GM21367 (cell line): ENCODE data around the gene FAM171A1.

Source experiments
- ATAC-seq: cut with Tn5 transposase; IDR thresholded peaks from one replicate; pipeline ENCODE4 v1.9.1; 2021; ENCODE audit not compliant: unreplicated experiment

The FAM171A1 gene

DNA sequence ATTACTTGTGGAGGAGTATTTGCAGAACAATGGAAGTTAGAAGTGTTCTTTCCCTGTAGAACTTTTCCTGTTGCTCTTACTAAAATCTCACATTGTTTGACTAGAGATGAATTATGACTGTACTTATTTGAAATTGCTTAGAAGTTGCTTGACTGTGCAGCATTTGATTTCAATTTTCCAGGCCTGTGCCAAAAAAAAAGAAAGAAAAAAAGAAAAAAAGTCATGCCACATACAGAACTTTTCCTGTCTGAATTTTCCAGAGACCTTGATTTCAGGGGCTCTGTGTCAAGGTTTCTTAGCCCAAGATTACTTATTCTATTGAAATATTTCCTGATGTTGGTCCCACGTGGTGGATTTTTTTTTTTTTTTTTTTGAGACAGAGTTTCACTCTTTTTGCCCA, 3.5 kb upstream of the FAM171A1 start:
- ATAC-seq = no peak

DNA sequence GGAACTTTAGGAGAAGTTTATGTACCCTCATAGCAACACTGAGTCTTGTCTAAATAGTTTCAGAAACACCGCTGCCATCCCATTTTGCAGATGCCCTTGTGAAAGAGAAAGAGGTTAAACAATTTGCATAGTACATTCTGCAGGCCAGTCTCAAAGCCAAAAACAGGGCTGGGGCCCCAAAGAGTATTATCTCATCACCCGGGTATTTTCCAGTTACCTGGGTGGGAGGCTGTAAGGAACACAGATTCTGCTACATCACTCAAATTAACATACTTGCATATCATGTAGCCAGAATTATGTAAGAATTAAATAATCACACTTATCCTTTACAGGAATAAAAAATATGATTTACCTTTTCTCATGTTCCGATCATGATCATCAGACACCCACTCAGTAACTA, 3.1 kb upstream of the FAM171A1 start:
- ATAC-seq = no peak

DNA sequence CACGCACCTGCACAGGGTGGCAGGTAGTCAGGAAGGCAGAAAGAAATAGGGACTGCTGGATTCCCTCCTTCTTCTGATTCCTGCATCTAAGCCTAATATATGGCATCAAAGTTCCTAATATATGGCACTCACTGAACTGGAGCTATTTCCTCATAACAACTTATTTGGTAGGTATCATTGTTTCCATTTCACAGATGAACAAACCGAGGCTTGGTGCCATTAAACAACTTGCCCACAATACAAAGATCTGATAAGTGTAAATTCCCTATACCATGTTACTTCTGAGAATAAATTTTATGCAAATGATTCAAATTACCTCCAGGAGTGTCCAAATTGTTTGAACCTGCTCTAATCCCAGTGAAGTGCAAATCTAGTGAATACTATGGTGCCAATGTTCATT, 2.1 kb upstream of the FAM171A1 start:
- no peak for ATAC-seq

DNA sequence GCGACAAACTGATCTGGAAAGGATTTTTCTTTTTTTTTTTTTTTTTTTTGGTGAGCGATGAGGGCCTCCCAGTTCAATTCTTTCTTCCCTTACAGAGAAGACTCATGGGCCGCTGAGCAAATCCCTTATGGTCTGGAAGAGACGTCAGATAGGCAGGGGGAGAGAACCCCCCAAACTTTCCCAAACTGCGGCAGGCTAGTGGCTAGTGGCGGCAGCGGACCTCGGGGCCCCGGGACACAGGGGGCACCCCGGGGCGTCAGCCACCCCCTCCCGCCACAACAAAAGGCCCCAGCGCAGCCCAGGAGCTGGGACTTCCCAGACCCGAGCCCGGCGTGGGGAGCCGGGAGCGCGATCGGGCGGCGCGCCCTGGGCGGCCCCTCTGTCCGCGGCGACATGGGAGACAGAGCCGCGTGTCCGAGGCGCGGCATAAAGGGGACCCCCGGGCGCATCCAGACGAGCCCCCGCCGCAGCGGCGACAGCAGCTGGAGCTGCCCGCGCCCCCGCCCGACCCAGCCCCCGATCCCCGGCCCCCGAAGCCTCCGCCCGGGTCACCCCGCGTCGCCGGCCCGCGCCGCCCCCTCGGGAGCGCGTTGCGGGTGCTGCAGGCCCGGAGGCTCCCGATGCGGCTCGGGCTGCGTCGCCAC, 755 bp downstream of the FAM171A1 start:
- ATAC-seq = no peak

DNA sequence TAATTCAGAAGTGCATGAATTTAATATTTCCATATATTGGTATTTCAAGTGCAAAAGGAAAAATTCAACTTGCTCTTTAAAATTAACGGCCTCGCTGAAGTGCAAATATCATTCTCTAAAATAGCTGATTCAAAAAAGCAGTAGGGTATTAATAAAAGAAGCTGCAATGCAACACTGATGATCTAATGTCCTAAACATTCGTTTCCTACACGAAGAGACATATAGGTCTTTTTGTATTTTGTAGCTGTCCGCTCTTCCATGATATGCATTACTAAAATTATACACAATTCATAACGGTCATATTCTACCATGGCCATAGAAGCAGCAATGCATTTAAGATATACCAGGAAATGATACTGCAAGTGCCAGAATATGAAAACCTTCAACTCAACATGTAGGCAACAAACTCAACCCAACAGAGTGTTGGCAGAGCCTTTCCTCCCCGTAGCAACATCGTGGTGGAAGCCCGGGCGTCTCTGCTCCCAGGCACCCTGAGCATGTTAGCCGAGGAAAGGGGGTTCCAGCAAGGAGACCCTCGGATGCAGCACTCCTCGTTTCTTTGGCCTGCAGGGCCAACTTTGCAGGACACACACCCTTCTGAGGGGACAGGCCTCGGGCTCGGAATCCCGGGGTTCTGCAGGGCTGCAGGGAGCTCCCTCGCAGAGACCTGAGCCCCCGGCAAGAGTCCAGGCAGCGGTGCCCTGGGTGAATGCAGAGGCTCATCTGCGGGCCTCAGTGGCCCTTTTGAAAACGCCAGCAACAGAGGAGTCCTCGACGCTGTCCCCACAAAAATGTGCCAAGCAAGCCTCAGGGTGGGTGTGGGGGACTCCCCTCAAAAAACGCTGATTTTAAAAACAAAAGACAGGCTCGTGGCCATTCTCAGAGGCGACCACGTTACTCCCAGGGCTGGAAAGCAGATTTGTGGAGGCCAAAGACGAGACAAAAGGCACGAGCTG, 1.6 kb downstream of the FAM171A1 start:
- ATAC-seq = no peak

DNA sequence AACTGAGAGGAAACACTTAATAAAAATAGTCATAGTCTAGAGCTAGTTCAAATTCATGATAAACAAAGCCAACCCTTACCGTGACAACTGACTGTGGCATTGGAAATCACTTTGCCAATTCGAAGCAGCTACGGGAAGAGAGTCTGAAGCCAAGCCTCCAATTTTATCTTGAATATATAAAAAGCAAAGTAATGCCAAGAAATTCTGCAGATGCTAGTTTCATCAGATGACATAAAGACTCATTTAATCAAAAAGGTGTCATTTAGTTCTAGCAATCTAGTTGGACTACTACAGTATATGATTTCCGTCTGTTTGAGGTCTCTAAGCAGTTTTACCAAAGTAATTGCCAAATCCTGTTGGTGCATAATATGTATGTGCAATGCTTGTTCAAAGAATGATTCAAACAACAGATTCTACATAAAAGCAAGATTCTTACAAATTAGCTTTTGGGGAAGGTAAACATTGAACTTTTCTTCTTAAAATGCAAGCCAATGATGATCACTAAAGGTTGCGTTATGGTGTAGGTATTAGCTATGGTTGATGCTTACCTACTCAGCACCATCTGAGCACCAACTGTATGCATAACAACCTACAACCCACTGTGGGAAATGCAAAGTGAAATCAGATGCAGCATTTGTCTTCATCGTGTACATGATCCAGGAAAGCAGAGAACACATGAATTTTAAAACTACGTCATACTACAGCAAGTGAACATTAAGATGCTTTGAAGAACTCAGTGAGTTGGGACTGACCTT, 2.8 kb downstream of the FAM171A1 start:
- ATAC-seq = no peak

DNA sequence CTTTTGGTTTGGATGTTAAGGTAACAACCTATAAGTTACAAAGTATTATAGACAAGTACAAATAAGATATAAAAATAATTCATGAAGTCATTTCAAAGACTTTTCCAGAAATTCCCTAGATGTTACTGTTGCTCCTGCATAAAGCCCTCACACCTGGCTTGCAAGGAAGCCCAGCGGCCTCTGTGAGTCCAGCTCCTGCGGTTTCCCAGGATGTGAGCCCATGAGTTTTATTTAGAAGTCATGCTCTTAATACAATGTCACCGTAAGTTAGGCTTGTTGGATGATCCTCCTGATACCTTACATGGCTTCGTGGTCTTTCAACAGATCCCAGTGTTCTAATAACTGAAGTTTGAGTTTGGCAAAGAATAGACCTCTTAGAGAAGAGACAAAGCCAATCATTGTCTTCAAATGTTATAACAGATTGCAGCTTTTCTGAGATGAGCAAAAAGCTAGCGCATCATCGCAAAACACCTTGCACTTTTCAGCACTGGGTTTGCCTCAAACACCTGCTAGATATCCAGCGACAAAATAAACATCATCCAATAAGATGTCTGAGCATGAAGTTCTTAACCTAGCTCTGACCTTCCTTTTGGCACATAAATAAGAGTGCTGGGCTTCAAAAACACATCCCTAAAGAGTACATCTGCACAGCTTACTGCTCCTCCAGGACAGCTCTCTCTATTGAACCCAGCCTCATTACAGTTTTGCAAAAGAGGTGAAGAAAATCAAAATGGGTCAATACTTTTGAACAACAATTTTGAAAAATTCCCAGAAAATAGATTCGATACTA, 3.6 kb downstream of the FAM171A1 start:
- no peak for ATAC-seq

DNA sequence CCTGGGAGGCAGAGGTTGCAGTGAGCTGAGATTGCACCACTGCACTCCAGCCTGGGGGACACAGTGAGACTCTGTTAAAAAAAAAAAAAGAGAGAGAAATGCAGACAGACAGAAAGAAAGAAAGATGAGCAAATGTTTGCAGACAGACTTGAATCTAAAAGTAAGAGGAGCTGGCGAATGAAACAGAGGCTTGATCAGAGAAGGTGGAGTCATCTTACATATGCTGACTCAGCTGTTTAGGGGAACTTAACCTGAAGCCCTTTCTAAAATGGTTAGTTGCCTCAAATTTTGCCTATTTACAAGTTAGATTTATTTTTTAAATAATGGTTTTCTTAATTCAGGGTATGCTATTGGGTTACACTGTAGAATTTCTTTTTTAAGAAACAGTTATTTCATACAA, 5.4 kb downstream of the FAM171A1 start:
- ATAC-seq = no peak

DNA sequence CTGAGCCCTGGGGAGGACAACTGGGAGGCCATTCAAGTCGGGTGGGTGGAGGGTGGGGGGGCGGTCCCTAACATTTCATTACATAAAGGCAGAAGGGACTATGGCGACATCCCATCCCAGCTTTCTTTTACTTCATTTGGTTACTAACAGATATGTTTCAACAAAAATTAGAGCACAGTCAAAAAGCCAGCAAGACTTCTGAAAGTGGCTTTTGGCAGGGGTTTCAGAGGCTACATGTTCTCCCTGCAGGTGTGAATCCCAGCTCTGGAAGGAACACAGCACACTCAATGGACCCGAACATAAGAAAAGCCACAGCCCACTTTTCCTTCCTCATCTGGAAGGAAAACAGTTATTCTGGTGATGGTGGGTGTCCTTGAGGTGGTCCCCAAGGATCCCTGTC, 7.1 kb downstream of the FAM171A1 start:
- no peak for ATAC-seq

DNA sequence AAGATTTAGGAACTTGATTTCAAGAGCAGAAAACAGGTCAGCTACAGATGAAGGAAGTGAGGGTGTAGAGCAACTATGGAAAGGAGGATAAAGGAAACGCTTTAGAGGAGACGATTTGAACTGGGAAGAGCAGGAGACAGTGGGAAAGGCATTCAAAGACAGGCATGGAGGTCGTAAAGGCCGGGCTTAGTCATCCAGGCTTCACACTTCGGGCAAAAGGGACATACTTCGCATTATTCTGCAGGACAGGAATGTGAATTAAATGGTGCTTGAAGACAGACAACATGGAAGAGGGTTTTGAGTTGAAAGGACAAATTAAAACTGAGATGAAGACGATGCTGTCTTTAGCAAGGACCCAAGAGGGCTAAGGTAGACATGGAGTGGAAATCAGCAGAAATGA, 8.1 kb downstream of the FAM171A1 start:
- no peak for ATAC-seq

DNA sequence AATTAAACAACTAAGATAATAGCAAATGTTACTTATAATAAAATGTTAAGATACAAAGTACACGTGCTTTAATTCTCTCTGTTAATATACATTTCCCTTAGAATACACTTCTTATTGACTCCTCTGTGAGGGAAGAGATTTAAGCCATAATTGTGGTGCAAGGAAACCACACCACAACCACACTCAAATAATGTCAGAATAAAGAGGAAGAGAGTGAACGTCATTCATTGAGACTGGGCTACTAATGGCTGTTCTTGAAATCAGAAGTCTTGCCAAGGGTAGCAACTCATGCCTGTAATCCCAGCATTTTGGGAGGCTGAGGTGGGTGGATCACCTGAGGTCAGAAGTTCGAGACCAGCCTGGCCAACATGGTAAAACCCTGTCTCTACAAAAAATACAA, 10.0 kb downstream of the FAM171A1 start:
- ATAC-seq = no peak

DNA sequence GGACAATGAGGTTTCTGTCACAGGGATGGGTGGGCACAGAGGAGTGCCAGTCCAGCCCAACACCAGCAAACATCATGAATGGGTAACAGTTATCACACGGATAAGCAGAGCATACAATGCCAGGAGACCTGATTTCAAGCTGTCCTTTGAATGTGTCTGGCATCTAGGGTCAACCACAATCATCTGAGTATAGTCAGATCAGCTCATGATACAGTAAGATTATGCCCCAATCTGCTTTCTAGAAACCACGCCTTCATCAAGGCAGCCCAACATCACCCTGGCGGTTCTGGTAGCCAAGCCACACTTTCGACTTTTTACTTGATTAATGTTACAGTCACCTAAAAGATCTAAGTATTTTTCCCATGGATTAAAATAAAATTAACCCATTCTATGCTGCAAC, 10.5 kb downstream of the FAM171A1 start:
- no peak for ATAC-seq

DNA sequence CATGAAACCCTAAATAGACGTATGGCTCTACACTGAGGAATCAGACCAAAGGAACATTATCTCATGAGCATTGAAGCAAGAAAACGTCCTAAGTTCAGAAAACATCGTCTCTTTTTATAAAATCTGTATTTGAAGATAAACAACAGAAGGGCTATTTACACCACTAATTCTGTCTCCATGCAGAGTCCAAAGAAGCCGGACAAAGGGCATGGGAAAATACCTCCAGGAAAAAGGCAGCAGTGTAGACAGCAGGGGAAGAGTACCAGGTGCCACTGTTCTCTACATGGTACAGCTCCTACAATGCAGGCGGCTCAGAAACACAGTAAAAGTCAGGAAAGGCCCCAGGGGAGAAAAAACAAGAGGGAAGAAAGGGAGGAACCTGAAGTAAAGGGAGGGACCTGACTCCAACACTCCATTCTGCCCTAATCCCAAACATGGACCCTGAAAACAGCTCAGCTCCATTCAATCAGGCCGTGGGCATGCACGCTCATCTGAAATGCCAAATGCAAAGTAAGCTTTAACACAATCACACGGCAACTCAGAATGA, 17.5 kb downstream of the FAM171A1 start:
- no peak for ATAC-seq

DNA sequence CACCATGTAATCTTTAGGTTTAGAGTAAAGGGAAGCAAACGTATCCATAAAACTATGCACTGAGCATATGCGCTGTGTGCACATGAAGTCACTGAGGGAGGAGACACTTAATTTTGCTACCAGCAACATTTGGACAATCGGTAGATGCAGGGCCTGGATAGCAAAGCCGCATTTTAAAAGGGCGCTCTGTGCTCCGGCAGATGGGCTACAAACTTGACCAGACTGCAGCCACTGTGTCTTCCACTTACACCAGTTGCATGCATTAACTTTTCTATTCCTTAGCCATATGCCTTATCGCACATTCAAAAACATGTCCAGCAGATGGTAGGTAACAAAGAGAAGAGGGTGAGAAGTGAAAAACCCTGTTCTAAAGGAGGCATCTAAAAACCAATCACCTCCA, 18.3 kb downstream of the FAM171A1 start:
- ATAC-seq = no peak

DNA sequence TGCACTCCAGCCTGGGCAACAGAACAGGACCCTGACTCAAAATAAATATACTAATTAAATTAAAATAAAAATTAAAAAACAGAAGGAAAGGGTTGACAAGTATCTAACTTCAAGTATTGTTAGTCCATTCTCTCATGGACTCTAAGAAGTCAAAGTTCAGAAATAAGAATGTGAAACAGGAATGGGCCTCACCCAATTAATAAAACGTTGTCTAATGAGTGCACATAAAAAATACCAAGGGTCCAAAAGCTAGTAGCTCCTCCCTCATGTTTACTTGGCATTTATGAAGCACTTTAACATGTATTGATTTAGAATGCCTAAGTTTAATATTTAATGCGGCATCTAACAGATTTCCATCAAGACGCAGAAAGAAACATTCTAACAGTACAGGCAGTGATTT, 18.9 kb downstream of the FAM171A1 start:
- ATAC-seq = no peak

DNA sequence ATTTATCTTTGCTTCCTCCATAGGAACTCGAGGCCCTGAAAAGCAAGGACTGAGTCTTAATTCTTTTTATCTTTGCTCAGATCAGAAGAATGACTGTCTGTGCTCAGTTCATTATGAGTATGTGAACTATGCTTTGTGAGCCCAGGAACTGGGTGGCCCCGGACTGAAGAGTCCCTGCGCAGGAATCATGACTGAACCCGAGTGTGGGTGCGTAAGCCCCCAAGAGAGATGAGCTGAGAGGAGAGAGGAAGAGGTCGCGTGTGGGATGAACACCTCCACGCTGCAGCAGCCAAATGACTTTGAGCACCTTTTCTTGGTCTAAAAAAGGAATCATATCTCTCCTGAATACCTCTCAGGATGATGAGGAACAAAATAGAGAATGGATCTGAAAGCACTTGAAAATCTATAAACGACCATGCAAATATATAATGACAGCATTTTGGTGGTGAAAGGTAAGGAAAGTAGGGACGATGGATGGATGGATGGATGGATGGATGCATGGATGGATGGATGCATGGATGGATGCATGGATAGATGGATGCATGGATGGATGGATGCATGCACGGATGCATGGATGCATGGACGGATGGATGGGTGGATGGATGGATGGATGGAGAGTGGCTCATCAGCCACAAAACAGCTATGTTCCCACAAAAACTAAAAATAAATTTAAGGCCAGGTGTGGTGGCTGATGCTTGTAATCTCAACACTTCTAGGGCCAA, 19.8 kb downstream of the FAM171A1 start:
- ATAC-seq = no peak

DNA sequence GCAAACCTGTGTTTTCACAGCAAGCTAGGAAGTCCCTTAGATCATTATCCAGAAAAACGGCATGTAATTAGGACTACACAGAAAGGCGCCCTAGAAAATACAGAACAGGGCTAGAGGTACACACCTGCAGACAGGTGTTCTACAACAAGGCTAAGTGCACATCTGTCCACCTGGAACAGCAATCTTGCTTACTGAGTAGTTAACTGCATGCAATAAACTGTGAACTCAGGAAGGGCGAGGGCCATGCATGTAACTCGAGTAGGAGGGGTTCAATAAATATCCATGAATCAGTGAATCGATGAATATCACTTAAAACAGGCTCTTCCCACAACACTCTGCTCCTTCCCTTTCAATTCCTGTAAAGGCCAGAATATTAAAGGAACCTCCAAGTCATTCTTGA, 22.0 kb downstream of the FAM171A1 start:
- no peak for ATAC-seq

DNA sequence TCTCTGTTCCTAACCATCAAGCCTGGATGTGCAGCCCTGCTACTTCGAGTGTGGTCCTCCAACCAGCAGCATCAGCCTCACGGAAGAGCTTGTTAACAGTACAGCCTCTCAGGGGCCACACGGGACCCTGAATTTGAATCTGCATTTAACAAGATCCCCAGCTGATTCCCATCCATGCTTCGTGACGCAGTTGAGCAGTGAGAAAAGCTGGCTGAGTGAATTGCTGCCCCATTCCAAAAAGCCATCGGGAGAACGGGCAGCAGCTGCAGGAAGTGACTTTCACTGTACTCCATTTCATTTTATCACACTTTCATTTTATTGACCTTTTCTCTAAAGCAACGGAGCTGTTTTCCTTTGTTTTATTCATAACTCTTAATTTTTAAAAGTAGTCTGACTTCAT, 22.5 kb downstream of the FAM171A1 start:
- no peak for ATAC-seq

DNA sequence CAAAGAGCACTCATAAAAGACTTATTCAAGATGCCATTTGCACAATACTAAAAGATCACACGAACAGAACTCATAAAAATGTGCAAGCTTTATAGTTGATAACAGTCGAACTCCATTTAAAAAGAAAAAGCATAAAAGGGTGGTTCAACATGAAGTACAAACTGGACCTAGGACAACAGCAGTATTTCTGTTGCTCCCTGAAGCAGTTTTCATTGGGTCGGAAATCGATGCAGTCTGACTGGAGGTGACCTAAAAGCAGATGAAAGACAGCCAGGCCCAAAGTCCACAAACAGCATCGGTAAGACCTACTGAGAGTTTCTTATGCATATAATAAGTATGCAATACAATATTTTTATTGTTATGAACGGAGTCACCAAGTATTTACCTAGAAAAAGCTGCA, 23.9 kb downstream of the FAM171A1 start:
- ATAC-seq = no peak
